ENCODE results near the gene PARD3B. TPM values are rescaled to one million over a fixed set of nuclear protein-coding genes. Genes with fewer than 3 reads are reported as not detected.

Gene PARD3B
- total and polyA plus RNA-seq, 2 experiments from 2014 or later = 4.3 to 8.5 TPM

DNA sequence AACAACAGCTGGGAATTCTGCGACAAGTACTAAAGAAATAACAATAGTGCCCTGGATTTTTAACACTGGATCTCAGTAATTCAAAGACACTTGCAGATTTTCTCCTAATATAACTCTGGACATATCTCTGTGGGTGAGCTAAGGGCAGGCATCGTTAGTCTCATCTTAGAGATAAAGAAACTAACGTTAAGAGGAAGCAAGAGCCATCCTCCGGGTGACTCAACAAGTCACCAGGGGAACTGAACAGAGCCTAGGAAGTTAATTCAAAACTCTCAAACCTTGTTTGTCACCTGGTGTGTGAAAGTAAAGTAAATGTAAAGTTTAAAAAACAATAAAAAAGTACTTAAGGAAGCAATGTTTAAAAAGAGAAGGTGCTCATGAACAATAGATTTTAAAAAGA lies 1095.4 kb downstream of the PARD3B start:
- Histone ChIP-seq H3K36me3 (no peaks in the 10 kb centered on the region), H3K4me1 (ENCODE audit: low read depth) (peaks cover 22% of the 10 kb centered on the region), H3K9me3 (ENCODE audit: low read depth) (no peaks in the 10 kb centered on the region), H3K4me3 (no peak overlapping the region), H3K27ac (no peak overlapping the region), H3K27me3 (no peaks in the 10 kb centered on the region)
- DNase-seq (ENCODE audit: low read depth in 1 of 2, low spot score in 1 of 2) = no peak
- TF ChIP-seq, protein P1, sequence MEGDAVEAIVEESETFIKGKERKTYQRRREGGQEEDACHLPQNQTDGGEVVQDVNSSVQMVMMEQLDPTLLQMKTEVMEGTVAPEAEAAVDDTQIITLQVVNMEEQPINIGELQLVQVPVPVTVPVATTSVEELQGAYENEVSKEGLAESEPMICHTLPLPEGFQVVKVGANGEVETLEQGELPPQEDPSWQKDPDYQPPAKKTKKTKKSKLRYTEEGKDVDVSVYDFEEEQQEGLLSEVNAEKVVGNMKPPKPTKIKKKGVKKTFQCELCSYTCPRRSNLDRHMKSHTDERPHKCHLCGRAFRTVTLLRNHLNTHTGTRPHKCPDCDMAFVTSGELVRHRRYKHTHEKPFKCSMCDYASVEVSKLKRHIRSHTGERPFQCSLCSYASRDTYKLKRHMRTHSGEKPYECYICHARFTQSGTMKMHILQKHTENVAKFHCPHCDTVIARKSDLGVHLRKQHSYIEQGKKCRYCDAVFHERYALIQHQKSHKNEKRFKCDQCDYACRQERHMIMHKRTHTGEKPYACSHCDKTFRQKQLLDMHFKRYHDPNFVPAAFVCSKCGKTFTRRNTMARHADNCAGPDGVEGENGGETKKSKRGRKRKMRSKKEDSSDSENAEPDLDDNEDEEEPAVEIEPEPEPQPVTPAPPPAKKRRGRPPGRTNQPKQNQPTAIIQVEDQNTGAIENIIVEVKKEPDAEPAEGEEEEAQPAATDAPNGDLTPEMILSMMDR (IDR thresholded peaks at IDR 0.05; ENCODE audit: low read depth, low read length) = no peak

DNA sequence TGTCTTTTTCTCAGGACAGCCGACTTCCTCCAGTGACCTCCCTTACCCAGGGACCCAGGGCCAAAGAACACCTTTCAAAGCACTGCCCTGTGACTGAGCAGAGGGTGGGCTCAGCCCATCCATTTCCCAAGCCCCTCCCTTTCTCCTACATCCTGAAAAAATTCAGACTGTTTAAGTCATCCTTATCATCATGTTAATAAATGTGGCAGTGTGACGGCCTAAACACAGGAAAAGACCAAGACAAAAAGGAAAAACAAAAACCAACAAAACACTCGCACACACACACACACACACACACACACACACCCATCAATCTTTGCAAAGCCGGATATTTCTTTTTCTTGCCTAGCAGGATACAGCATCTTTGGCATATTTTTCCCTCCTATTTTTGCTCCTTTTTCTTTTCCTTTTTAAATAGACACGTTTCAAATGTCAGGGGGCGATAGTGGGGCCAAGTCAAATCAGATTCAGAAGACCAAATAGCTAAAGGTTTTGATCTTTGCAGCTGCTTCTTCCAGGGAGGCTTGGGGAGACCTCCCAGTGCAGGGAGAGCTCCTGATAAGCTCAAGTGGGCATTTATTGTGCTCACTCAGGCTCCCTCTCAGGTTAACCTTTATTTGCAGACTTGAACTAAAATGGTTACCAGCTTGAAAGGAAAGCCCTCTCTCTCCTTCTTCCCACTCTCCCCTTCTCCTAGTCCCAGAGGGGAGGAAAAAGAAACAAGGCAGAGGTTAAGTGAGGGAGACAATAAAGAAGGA lies 1097.5 kb downstream of the PARD3B start:
- peak in 1 of 2 donors; percentile 58 for DNase-seq (ENCODE audit: low read depth in 1 of 2, low spot score in 1 of 2)
- Histone ChIP-seq H3K9me3 (ENCODE audit: low read depth) (no peaks in the 10 kb centered on the region), H3K27ac (no peak overlapping the region), H3K27me3 (no peaks in the 10 kb centered on the region), H3K36me3 (no peaks in the 10 kb centered on the region), H3K4me1 (ENCODE audit: low read depth) (peaks cover 14% of the 10 kb centered on the region), H3K4me3 (no peak overlapping the region)
- TF ChIP-seq, protein P1 (IDR thresholded peaks at IDR 0.05; ENCODE audit: low read depth, low read length) = no peak

DNA sequence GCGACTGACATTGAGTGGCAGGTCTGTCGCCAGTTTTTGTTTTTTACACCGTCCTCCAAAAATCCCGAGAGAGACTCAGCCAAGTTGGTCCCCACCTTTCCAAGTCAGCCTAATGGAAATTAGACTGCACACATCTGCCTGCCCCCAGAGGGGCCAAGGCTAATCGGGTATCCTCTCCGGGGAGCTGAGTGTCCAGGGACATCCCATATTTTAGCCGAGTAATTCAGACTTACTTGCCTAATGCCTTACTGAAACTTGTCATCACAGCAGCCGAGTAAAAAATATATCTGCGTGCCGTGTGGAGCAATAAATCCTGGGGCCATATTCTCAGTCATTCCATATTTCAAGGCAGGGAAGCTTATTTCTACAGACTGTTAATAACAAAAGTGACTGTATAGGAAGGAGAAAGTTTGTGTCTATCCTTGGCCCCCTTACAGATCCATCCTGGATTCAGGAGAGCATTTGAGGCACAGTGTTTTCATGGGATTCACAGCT lies 1098.2 kb downstream of the PARD3B start:
- Histone ChIP-seq H3K4me1 (ENCODE audit: low read depth) (peaks cover 14% of the 10 kb centered on the region), H3K4me3 (no peak overlapping the region), H3K9me3 (ENCODE audit: low read depth) (no peaks in the 10 kb centered on the region), H3K27ac (no peak overlapping the region), H3K36me3 (no peaks in the 10 kb centered on the region), H3K27me3 (no peaks in the 10 kb centered on the region)
- TF ChIP-seq, protein P1 (IDR thresholded peaks at IDR 0.05; ENCODE audit: low read depth, low read length) = no peak
- no peak for DNase-seq (ENCODE audit: low read depth in 1 of 2, low spot score in 1 of 2)

DNA sequence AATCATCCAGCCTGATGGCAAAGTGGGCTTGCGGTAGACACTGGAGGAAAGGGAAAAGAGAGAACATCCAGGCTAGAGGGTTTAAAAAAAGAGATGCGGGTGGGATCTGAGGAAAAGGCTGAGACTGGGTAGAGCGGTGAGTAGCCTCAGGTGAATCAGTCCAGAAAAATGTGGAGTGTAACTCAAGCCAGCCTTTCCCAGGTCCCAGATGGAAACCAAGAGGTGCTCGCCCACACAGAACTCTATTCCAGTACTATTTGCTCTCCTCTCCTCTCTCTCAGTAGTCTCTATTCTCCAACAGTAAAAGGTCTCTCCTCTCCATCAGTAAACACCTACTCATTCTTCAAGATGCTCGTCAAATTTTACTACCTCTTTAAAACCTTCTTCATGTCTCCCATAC lies 1098.7 kb downstream of the PARD3B start:
- TF ChIP-seq, protein P1 (IDR thresholded peaks at IDR 0.05; ENCODE audit: low read depth, low read length) = no peak
- Histone ChIP-seq H3K36me3 (no peaks in the 10 kb centered on the region), H3K9me3 (ENCODE audit: low read depth) (no peaks in the 10 kb centered on the region), H3K4me3 (no peak overlapping the region), H3K27ac (no peak overlapping the region), H3K27me3 (no peaks in the 10 kb centered on the region), H3K4me1 (ENCODE audit: low read depth) (peaks cover 14% of the 10 kb centered on the region)
- DNase-seq (ENCODE audit: low read depth in 1 of 2, low spot score in 1 of 2) = no peak

DNA sequence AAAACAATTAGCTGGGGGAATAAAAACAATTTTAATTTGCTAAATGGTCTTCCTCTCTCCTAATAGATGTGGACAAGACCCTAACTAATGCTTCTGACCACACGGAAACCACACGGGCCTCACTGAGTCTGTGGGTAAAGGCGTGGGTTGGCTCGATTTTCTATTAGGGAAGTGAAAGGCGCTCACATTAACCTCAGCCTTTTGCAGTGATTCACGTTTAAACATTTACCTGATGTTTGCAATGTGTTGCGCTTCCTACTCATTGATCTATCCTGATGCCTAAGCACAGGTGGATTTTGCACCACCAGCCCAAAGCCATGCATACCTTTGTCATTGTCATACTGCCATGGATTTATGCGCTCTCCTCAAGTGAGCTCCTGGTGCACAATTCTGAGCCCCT lies 1101.4 kb downstream of the PARD3B start:
- no peaks in the 10 kb centered on the region for H3K36me3 ChIP-seq
- peaks cover 14% of the 10 kb centered on the region for H3K4me1 ChIP-seq (ENCODE audit: low read depth)
- TF ChIP-seq, protein P1 (IDR thresholded peaks at IDR 0.05; ENCODE audit: low read depth, low read length) = no peak
- no peak overlapping the region for H3K27ac ChIP-seq
- H3K4me3 ChIP-seq = no peak overlapping the region
- no peaks in the 10 kb centered on the region for H3K9me3 ChIP-seq (ENCODE audit: low read depth)
- no peak for DNase-seq (ENCODE audit: low read depth in 1 of 2, low spot score in 1 of 2)
- H3K27me3 ChIP-seq = no peaks in the 10 kb centered on the region
